Stimulated activated CD4-positive, alpha-beta T cell treated with anti-CD3 and anti-CD28 coated beads, TNF-alpha, amount 100 ng/mL, for 24 hours (primary cell): ENCODE results near the gene PDE10A.
"Not testable (repeated sequence)": the region's sequence is repeated elsewhere in the genome, so short reads cannot be mapped to it uniquely, and the experiment has no call there.

Experiments
- DNase-seq, 3 experiments: peaks; one replicate each; pipeline ENCODE4 v3.0.0-alpha.2; 2020; ENCODE audit warnings: low read depth in 3 of 3

Gene PDE10A

GRCh38 chr6:165469483-165469882 is 193.6 kb downstream of the PDE10A start:
- no peak for DNase-seq

DNA sequence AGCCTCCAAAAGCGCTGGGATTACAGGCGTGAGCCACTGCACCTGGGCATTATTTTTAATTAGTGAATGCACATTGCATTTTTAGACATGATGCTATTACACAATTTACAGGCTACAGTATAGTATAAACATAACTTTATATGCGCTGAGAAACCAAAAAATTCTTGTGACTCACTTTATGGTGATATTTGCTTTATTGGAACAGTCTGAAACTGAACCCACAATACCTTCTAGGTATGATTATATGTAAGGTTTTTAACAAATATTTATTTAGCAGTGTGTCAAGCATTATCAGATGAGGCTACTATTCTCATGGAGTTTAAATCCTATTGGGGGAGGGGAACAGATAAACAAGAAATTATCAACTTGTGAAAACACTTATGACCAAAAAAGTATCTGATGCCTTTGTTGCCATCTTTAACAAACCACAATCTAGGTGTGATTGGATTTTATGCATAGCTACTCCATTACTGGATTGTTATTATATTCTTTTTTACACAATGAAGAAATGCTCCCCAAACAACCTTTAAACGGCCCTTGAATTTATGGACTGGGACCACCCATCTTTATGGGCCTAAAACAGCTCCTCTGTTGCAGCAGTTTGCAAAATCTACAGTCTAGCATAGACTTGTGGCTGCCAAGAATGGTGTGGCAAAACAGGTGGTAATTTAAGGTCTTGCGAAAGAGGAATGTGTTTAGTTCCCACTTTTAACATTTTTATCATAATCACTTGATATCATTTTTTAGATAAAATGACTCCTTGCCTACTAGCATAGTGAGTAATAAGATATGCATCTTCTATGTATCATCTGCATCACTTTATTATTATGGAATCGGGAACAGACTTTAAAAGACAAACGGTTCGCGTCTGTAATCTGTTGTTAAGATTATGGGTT is 194.5 kb downstream of the PDE10A start:
- DNase-seq, result no peak

DNA sequence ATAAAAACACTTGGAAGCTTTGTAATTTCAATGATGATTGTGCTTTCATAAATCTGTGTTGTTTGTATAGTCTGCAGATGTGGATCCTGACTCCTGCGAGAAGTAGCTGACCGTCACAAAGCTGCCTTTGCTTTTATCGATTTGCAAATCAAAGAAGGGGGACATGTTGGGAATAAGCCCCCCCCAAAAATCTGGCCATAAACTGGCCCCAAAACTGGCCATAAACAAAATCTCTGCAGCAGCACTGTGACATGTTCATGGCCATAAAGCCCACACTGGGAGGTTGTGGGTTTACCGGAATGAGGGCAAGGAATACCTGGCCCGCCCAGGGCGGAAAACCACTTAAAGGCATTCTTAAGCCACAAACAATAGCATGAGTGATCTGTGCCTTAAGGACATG is 199.5 kb downstream of the PDE10A start:
- not testable (repeated sequence) for DNase-seq

GRCh38 chr6:165459605-165460301 is 203.3 kb downstream of the PDE10A start:
- not testable (repeated sequence) for DNase-seq

DNA sequence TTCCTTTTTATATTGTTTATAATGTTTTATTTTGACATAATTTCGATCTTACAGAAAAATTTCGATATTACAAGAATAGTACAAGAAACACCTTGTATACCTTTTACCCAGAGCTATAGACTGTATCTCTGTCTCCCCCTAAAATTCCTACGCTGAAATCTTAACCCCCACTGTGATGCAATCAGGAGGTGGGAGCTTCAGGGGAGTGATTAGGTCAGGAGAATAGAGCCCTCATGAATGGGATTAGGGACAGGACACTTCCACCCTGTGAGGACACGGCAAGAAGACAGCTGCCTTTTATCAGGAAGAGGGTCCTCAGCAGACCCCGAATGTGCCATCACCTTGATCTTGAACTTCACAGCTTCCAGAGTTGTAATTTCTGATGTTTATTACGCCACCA is 204.9 kb downstream of the PDE10A start:
- DNase-seq, result no peak

DNA sequence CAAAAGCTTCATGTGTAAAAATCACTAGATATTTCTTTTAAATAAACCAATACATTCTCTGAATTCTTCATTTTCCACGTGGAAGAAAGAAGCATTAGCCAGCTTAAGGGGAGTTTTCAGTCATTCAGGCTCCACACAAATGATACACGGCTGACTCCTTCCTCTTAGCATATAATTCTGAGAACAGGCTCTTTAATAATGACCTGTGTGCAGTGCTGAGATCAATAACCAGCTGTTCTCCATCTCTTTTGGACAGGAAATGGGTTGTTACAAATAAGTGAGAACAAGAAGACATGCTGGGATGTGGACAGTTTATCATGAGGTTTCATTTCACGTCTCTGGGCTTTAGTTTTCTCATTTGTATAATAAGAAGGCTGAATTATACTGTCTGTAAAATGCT is 206.8 kb downstream of the PDE10A start:
- DNase-seq, result no peak

DNA sequence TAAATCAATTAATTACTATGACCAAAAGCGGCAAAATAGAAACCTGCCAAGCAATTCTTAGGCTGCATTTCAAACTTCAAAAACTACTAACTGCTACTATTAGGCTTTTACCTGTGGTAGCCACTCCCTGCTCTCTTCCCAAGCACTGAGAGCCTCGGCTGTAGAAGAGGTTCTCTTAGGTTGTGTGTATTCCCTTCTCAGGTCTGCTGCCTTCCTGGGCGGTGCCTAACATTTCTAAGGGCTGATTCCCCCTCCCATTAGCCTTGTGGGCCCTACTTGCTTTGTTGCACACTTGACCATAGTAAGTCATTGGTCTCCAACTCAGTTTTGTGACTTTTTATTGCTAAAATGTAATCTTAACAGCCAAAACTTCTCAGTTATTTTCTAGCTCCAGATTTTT is 207.6 kb downstream of the PDE10A start:
- no peak for DNase-seq

DNA sequence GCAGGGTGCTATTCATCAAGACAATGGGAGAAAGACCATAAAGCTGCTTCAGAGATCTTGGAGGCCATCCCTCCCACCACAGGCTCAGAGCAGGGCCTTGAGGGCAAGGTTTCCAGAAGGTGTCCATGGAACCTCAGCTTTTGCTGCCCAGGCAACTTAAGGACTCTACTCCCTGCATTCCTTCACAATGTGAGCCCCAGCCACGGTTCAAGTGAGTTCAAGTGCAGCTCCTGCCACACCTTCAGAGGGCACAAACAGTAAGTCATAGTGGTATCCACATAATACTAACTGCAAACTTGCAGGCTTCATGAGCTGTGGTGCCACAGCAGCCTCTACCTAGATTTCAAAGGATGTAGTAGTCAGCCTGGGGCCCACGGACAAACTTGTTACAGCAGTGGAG is 209.6 kb downstream of the PDE10A start:
- no peak for DNase-seq

DNA sequence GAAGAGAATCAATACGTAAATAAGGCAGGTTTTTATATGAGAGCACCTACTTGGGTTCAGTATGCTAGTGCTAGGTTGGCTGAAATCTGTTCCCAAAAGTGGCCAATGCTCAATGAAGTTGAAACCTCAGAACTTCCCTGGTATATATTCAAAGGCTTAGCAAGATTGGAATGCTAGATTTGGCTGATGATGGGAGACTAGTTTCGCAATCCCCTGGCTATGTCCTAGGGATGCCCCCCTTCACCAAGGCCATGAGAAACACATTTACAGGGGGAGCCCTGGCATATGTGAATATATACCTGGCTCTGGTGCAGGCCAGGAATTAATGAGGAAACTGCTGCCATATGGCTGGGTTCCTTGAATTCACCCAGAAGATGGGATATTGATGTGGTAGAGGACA is 211.2 kb downstream of the PDE10A start:
- DNase-seq, result no peak

- no peak for DNase-seq
Measured at GRCh38 chr6:165448210-165448609, 214.8 kb downstream of the PDE10A start.

GRCh38 chr6:165447141-165447540 is 215.9 kb downstream of the PDE10A start:
- no peak for DNase-seq

GRCh38 chr6:165446331-165446730 is 216.7 kb downstream of the PDE10A start:
- DNase-seq, result no peak

DNA sequence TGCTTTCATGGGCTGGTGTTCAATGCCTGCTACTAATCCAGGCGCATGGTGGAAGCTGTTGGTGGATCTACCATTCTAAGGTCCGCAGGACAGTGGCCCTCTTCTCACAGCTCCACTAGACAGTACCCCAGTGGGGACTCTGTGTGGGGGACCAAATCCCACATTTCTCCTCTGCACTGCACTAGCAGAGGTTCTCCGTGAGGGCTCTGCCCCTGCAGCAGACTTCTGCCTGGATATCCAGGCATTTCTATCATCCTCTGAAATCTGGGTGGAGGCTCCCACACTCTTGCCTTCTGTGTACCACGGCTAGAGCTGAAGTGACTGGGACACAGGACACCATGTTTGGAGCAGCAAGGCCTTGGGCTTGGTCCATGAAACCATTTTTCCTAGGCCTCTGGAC is 219.6 kb downstream of the PDE10A start:
- DNase-seq, result no peak

- no peak for DNase-seq
Measured at GRCh38 chr6:165441181-165441580, 221.9 kb downstream of the PDE10A start.

DNA sequence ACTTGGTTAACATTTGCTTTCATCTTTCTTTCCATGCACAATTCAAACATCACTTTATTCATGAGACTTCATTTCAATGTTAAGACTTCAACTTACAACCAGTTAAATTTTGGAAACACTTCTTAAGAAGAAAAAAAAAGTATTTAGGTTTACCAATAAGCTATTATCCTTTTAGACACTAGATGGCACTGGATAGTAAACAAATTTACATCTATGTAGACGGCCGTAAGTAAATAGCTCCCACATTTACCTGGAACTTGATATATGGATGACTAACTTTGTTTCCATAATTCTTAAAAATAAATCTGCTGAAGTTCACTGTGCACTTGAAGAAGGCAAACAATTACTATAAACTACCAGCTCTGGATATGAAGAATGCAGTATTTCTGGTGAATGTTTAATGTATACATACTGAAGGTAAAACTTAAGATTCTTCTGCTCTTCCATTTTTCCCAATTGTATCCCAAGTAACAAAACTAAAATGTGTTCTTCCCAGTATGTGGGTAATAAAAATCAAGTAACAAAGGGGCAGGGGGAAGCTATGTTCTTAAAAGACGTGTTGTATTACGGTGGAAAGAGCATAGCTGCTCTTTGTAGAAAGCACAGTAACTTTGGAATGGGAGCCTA is 223.0 kb downstream of the PDE10A start:
- no peak for DNase-seq

DNA sequence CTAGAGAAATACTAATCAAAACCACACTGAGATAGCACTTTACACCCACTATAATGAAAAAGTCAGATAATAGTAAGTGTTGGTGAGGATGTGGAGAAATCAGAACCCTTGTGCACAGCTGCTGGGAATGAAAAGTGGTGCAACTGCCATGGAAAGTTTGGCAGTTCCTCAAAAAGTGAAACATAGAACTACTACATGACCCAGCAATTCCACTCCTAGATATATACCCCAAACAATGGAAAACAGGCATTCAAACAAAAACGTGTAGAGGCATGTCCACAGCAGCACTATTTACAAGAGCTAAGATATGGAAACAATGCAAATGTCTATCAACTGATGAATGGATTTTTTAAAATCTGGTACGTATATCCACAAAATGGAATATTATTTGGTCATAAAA is 236.1 kb downstream of the PDE10A start:
- no peak for DNase-seq

GRCh38 chr6:165422192-165422591 is 240.8 kb downstream of the PDE10A start:
- DNase-seq, result no peak

- DNase-seq, result no peak
Measured at GRCh38 chr6:165417278-165417865, 245.7 kb downstream of the PDE10A start.

DNA sequence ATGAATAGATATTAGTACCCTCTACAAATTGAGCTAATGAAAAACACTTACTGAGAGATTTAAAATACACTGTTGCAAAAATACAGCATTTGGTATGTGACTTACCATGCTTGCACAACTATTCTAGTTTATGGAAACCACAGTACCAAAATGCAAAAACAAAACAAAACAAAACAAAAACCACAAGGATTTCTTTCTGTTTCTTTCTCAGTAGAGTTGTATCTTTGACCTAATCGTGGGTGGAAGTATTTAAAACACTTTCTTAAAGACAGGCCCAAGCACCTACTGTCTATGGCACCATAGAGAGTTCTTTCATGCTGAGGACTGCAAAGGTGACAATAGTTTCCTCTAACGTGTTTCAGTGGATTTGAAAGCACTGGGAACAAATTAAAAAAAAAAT is 258.3 kb downstream of the PDE10A start:
- DNase-seq, result no peak

GRCh38 chr6:165404296-165404695 is 258.7 kb downstream of the PDE10A start:
- DNase-seq, result no peak

GRCh38 chr6:165403006-165403595 is 259.9 kb downstream of the PDE10A start:
- DNase-seq, result no peak

GRCh38 chr6:165401092-165401491 is 261.9 kb downstream of the PDE10A start:
- DNase-seq, result no peak
